HuH-7 (cell line): Measurements from ENCODE around the gene SFRP4.

Source experiments
- DNase-seq: peaks from one replicate; pipeline ENCODE4 v3.0.0; 2011; ENCODE audit warnings: low spot score

The SFRP4 gene

GRCh38 chr7:37924491-37925041 lies 7.9 kb upstream of the SFRP4 start:
- no peak for DNase-seq

DNA sequence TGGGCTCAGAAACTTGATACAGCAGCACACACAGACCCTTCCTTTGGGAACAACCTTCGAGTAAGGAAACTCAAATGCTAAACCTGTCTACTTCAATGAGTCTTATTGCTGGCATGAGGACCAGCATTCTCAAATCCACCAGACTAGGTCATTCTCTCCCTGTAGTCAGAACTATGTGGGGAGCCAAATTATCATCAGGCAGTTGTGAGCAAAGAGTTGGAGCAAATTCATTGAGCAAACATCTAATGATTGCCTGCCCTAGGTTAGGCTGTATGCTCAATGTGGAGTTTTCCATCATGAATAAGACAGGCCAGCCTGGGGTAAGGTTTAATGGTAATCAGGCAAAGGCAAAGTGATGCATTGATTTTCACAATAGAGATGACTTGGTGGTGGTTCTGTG lies 7.4 kb upstream of the SFRP4 start:
- no peak for DNase-seq

DNA sequence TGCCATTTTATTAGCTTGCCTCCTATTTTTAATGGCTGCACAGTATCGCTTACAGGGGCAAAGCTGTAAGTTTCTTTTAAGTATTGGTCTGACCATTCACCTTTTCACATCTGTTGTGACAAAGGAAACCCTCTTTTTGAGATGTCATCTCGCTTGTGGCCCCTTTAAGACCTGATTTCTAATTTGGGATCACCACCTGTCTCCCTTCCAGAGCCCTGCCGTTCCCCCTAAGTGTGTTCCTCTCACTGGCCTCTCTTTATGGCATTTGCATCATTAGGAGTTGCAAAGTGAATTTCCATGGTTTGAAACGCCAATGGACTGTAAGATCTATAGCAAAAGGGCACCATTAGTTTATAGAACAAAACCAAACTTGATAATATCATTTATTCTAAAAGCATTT lies 5.3 kb upstream of the SFRP4 start:
- DNase-seq, result no peak

GRCh38 chr7:37920849-37921805 lies 4.5 kb upstream of the SFRP4 start:
- DNase-seq, result peak; percentile 42

DNA sequence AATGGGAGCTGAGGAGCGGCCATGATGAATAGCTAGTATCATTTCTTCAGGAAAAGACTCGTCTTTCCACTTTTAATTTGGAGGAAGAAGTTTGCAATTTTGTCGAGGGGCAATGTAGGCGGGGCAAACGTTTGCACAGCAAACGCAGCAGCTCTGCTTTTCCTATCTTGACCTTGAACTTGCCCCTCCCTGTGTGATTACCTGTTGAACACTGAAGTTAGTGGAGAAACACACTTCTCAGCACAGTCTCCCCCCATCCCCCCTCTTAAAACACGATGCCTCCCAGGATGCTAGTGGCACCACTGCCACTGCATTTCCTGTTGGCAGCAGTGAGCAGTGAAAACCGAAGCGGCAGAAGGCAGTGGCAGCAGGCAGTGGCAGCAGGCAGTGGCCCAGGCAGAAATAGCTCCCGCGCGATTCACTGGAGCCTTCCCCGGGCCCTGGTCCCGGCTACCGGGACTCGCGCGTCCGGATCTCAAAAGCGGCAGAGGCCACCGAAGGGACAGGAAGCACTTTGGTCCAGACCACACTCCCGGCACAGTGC lies 3.8 kb upstream of the SFRP4 start, which contains the start of gene EPDR1:
TSS of gene EPDR1 (plus strand) at position 336 of the 544 bp plus-strand sequence. CDS start 300 bp downstream, outside the sequence.
- DNase-seq, result peak; percentile 43

GRCh38 chr7:37918526-37918925 lies 1.9 kb upstream of the SFRP4 start:
- no peak for DNase-seq

DNA sequence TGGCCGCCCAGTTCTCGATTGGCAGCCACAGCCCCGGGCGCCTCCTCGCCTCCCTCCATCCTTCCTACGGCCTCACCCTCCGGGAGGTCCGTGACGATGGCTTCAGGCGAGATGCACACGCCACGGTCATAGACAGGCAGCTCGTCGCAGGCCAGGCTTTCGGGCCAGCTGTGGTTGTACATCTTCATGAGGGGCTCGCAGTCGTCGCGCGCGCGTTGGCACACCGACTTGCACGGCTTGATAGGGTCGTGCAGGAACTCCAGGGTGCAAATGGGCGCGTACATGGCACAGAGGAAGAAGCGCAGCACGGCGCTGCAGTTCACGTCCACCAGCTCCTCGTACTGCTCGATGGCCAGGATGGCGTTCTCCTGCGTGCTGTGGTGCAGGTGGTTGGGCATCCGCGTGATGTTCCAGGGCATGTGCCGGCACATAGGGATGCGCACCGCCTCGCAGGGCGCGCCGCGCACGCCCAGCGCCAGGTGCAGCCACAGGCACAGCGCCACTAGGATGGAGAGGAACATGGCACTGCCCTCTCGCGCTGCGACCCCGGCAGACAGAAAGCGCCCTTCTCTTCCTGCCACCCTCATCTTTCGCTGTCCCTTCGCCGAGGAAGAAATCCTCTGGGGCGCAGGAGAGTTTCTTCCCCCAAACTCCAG lies 472 bp downstream of the SFRP4 start:
- DNase-seq, result no peak

GRCh38 chr7:37915438-37915837 lies 1.2 kb downstream of the SFRP4 start:
- DNase-seq, result no peak

- no peak for DNase-seq
Measured at GRCh38 chr7:37912756-37913155, 3.9 kb downstream of the SFRP4 start.

GRCh38 chr7:37908221-37908788 lies 8.3 kb downstream of the SFRP4 start:
- no peak for DNase-seq

- no peak for DNase-seq
Measured at GRCh38 chr7:37901890-37902524, 14.6 kb downstream of the SFRP4 start.

- no peak for DNase-seq
Measured at GRCh38 chr7:37901236-37901827, 15.3 kb downstream of the SFRP4 start.

DNA sequence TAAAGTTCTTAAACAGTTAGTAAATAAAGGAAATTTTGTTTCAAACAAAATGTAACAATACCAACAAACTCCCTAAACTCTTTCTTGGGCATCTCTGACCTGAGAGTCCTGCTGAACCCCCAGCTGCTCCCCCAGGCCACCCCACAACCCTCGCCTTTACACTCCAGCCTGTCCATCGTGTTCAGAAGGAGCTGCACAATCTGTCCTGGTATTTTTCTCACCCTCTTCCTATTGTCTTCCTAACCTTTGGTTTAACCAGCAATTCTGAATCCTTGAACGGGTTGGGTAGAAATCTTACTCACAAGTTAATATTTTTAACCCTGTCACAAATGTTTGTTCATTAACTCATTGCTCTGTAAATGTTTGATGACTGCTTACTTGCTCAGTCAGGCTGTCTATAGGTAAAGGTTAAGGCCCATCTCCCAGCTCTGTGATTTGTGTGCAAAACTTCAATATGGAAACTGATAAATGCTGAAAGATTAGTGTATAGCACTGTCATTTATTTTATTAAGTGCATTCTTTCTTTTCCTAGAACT lies 16.8 kb downstream of the SFRP4 start:
- no peak for DNase-seq

DNA sequence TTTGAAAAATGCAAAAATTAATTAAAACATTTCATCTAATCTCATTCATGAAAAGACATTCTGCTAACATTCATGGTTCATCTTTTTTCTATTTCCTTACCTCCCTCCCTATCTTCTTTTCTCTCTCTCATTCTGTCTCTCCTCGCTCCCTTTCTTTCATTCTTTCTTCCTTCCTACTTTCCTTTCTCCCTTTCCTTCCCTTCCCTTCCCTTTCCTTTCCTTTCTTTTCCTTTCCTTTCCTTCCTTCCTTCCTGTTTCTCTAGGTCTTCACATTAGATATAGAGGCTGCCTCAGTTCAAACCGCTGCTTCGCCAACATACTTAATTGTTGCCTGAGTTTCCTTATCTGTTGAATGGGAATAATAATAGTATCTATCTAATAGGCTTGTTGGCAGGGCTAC lies 21.9 kb downstream of the SFRP4 start:
- DNase-seq, result no peak

DNA sequence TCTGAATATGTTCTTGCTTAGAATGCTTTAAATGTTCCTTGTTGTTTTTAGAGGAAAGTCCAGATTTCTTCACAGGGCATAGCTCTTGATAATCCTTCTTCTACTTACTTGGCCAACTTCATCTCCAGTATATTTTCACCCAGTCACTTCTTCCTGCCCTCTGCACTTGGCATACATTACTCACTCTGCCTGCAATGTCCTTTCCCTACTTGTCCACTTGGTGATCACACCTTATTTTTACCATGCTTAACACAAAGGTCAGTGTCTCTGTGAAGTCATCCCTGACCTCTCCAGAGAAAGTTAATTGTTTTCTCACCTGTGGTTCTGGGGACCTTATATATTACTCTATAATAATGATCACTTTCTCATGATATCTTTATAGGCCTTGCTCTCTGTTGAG lies 23.3 kb downstream of the SFRP4 start:
- no peak for DNase-seq

GRCh38 chr7:37882086-37882485 lies 34.5 kb downstream of the SFRP4 start:
- no peak for DNase-seq
